Bone marrow (tissue), 2 donors: ENCODE measurements around the gene UVRAG.

ENCODE experiments used
- DNase-seq, 2 donors: peaks; one replicate each; lab custom pipeline; 2025; lab: John Stamatoyannopoulos, UW

UVRAG gene

GRCh38 chr11:75784085-75784478, 30.9 kb upstream of the UVRAG start:
- no peak for DNase-seq

GRCh38 chr11:75784506-75784905, 30.5 kb upstream of the UVRAG start:
- DNase-seq, result no peak

DNA sequence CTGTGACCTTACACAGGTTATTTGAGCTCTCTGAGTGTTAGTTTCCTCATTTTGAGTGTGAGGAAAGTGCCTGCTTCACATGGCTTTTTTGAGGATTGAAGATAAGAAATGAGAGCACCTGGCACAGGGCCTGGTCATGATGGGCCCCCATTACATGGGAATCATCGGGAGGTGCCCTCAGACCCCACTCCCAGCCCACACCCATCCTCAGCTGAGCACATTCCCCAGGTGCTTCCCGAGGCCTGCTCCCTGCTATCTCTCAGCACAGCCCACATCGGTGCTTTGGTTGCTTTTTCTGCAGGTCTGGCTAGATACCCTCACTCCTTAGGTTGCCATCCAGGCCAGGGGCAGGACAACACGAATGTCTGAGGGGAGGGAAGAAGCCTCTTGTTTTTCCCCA, 29.8 kb upstream of the UVRAG start:
- DNase-seq, result no peak

GRCh38 chr11:75786101-75786736, 28.8 kb upstream of the UVRAG start:
- DNase-seq, result no peak

GRCh38 chr11:75789521-75789920, 25.5 kb upstream of the UVRAG start:
- no peak for DNase-seq

GRCh38 chr11:75790986-75791385, 24.0 kb upstream of the UVRAG start:
- no peak for DNase-seq

DNA sequence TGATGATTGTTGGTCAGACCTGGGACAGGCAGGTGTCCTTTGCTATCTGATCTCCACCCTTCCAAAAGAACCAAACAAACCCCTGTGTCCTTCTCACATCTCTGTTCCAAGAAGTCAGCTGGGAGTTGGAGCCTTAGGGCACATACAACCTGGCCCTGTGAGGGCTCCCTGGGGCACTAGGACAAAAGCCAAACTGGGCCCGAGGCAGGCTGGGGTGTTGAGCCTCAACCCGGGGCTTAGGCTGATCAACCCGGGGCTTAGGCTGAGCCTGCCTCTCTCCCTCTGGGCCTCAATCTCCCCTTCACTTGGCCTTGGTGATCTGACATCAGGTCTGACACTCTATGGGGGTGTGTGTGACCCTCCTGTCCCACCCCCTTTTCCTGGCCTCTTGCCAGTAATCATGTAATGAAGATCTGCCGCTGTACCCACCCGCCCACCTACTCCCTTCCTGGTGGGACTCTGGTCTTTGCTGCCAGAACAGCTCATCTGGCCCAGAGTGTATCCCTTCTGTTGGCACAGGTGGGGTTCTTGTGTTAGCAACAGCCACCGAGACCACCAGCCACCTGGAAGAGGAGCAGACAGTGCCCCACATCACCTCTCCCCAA, 22.8 kb upstream of the UVRAG start:
- no peak for DNase-seq

GRCh38 chr11:75792997-75793800, 21.8 kb upstream of the UVRAG start:
- DNase-seq, result no peak

DNA sequence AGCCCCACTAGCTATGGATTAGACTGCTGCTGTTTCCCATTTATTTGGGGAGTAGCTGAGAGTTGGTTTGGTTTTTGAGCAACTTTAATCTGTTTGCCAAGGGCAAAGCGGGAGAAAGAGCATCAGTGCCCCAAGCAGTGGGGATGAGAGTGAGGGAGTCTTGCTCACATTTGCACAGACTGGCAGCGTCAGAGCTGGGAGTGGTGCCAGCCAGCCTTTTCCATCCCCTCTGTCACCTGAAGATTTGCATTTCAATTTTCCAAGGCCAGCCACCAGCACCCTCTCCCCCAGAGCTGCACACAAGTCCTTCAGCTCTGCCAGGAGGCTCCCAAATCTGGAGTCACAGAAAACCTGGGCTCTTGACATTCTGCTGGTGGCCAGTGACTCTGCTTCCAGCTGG, 21.0 kb upstream of the UVRAG start:
- no peak for DNase-seq

DNA sequence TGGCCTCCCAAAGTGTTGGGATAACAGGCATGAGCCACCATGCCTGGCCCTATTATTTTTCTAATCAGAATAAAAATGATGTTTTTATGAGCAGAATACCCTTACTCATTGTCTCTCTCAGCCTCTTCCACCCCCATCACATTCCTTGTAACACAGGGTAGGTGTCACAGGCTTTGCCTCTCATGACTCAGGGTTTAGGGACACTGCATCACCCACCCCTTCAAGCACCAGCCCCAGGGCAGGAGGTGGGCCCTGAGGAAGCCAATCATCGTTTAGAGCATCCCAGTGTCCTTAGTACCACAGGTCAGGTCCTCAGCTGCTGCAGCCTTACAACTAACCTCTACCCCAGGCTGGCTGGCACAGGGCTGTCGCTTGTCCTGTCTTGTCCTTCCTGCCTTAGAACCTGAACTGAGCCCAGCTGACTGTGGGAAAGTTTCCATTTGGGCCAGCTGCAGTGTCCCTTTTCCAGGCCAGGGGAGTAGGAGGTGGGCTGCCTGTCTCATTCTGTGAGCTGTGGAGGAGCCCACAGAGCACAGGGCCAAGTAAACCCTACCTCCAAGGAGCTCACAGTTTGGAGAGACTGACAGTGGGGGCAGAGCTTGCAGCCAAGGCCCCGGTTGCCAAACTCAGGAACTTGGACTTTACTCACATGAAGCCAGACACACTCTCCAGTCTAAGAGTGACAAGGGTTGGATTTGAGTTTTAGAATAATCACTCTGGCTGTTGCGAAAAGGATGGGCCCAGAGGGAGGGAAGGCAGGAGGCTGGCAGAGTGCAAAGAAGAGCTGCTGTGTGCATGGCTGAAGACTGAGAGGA, 19.5 kb upstream of the UVRAG start:
- DNase-seq, result no peak

DNA sequence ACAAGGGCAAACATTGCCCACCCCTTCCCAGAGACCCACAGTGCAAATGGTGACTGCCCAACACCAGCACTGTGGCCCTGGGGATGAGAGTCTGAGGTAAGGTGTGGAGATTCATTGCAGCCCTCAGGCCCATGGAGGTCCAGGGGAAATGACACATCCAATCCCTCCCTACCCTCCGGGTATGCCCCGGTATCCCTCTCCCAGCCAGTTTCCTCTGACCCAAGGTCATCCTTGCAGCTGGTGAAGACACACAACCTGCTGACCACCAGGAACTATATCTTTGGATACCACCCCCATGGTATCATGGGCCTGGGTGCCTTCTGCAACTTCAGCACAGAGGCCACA, 18.9 kb upstream of the UVRAG start:
- DNase-seq, result no peak

DNA sequence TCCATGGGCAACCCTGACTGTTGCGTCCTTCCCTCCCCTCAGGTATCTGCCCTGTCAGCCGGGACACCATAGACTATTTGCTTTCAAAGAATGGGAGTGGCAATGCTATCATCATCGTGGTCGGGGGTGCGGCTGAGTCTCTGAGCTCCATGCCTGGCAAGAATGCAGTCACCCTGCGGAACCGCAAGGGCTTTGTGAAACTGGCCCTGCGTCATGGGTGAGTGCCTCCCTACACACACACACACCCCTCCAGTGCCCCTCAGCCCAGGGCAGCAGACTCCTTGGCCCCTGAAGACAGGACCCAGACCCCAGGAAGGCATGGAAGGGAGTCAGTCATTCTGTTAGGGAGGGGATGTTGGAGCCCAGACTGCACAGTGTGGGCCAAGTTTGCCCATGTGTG, 17.9 kb upstream of the UVRAG start:
- DNase-seq, result no peak

GRCh38 chr11:75797792-75798191, 17.2 kb upstream of the UVRAG start:
- no peak for DNase-seq

- DNase-seq, result no peak
These were observed 14.8 kb upstream of the UVRAG start for GRCh38 chr11:75800136-75800675.

DNA sequence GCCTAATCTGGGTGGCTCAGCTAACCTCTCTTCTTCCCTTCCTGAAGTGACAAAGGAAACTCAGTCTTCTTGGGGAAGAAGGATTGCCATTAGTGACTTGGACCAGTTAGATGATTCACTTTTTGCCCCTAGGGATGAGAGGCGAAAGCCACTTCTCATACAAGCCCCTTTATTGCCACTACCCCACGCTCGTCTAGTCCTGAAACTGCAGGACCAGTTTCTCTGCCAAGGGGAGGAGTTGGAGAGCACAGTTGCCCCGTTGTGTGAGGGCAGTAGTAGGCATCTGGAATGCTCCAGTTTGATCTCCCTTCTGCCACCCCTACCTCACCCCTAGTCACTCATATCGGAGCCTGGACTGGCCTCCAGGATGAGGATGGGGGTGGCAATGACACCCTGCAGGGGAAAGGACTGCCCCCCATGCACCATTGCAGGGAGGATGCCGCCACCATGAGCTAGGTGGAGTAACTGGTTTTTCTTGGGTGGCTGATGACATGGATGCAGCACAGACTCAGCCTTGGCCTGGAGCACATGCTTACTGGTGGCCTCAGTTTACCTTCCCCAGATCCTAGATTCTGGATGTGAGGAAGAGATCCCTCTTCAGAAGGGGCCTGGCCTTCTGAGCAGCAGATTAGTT, 14.2 kb upstream of the UVRAG start:
- no peak for DNase-seq

DNA sequence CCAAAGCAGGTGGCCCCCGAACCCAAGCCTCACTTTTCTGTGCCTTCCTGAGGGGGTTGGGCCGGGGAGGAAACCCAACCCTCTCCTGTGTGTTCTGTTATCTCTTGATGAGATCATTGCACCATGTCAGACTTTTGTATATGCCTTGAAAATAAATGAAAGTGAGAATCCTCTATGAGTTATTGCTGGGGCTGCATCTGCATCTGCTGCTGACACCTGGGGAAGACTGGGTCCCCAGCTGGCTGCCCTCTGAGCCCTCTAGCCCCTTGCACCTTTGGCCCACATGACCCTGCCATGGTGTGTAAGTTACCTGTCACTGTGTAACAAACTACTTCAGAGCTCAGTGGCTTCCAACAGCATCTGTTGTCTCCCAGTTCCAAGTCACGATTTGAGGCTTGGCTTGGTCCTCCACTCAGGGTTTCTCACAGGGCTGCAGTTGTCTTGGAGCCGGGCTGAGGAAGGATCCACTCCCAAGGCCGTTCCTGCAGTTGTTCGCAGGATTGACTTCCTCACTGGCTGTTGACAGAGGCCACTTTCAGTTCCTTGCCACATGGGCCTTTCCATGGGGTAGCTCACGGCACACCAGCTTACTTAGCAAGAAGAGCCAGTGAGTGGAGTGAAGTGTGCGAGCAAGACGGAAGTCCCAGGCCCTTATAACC, 13.5 kb upstream of the UVRAG start:
- no peak for DNase-seq

DNA sequence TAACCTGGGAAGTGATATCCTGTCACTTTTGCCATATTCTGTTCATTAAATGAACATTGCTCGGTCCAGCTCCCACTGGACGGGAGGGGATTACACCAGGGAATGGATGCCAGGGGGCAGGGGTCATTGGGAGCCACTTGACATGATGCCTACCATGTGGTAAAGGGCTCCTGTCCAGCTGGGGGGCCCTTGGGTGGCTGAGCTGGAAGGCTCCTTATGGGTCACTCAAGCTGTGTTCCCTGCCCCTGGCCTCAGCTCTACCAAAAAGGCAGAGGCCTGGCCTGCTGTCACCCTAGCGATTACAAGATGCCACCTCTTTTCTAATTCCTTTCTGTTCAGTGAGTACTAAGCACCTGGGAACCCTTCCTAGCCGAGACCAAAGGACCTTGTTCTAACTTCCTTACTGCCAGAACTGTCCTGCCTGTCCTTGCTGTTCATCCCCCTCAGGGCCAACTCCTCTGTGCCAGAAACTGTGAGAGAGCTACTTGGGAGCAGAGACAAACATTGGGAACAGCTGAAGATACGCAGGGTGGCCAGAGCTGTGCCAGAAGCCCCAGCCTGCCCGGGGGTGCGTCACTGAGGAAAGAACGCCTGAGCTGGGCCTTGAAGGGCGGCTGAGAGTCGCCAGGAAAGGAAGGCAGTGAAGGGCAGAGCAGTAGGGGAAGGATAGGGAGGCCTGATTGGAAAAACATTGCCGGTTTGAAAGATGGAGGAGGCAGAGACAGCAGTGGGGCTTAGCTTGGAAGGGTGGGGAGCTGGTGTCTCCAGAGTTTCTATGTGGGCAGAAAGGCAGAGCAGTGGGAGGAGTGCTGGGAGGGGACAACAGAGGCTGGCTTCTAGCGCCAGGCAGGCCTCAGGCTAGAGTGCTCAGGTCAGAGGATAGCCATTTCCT, 12.7 kb upstream of the UVRAG start:
- DNase-seq, result no peak

- DNase-seq, result peak; percentile 45 to 61
These were observed 11.8 kb upstream of the UVRAG start for GRCh38 chr11:75802913-75803820.

- no peak for DNase-seq
These were observed 5.9 kb upstream of the UVRAG start for GRCh38 chr11:75809111-75809510.
